ENCODE data around the gene STRBP. TPM values are rescaled to one million over a fixed set of nuclear protein-coding genes. Genes with fewer than 3 reads are reported as not detected.

The STRBP gene
- total and polyA plus RNA-seq, 3 donors from 2014 or later: 47.8 to 102 (median 66.5) TPM

DNA sequence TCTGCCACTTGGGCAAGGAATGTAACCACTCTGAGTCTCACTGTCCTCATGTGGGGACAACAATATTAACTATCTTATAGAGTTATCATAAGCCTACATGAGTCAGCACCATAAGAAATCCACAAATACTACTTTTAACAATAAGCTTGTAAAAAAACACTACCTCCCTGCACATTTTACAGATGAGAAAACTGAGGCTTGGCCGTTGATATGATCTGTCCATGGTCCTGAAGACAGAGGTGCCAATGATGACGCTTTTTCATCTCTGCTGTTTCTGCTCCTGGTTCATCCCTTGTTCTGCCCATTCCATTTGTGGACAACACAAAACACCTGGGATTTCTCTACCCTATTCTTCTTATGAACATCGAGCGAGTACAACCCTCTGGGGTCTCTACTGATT, 23.4 kb upstream of the STRBP start:
- DNase-seq: no peak
- Histone ChIP-seq H3K27me3 (no peaks in the 10 kb centered on the region), H3K9me3 (no peaks in the 10 kb centered on the region), H3K4me3 (no peak overlapping the region), H3K27ac (no peak overlapping the region), H3K36me3 (ENCODE audit: low read depth, missing control alignments) (no peaks in the 10 kb centered on the region), H3K4me1 (no peaks in the 10 kb centered on the region)
- intact Hi-C loops (cut with DNase I; ENCODE audit: low total_unique reads): no loop called here
- TF ChIP-seq, protein P1, sequence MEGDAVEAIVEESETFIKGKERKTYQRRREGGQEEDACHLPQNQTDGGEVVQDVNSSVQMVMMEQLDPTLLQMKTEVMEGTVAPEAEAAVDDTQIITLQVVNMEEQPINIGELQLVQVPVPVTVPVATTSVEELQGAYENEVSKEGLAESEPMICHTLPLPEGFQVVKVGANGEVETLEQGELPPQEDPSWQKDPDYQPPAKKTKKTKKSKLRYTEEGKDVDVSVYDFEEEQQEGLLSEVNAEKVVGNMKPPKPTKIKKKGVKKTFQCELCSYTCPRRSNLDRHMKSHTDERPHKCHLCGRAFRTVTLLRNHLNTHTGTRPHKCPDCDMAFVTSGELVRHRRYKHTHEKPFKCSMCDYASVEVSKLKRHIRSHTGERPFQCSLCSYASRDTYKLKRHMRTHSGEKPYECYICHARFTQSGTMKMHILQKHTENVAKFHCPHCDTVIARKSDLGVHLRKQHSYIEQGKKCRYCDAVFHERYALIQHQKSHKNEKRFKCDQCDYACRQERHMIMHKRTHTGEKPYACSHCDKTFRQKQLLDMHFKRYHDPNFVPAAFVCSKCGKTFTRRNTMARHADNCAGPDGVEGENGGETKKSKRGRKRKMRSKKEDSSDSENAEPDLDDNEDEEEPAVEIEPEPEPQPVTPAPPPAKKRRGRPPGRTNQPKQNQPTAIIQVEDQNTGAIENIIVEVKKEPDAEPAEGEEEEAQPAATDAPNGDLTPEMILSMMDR (IDR thresholded peaks at IDR 0.05): no peak
- no peak for TF ChIP-seq POLR2A (IDR thresholded peaks at IDR 0.05)
- WGBS, 2 donors: 90% methylated on average over 4 of the region's 4 CpGs

DNA sequence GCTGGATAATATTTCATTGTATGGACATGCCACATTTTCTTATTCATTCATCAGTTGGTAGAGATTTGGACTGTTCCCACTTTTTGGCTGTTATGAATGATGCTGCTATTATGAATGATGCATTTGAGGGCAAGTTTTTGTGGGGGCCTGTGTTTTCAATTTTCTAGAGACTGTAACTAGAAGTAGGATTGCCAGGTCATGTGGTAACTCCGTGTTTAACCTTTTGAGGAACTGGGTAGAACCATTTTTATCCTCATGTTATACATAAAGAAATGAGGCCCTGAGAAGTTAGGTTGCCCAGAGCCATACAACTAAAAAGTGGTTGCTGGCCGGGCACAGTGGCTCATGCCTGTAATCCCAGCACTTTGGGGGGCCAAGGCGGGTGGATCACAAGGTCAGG, 22.4 kb upstream of the STRBP start:
- H3K27ac ChIP-seq: no peak overlapping the region
- no peak overlapping the region for H3K4me3 ChIP-seq
- no peaks in the 10 kb centered on the region for H3K4me1 ChIP-seq
- no peaks in the 10 kb centered on the region for H3K27me3 ChIP-seq
- TF ChIP-seq, protein P1 (IDR thresholded peaks at IDR 0.05): no peak
- TF ChIP-seq POLR2A (IDR thresholded peaks at IDR 0.05): no peak
- intact Hi-C loops (cut with DNase I; ENCODE audit: low total_unique reads): no loop called here
- 84 to 86% methylated on average over 3 of the region's 3 CpGs for WGBS, 2 donors
- no peak for DNase-seq
- no peaks in the 10 kb centered on the region for H3K36me3 ChIP-seq (ENCODE audit: low read depth, missing control alignments)
- H3K9me3 ChIP-seq: no peaks in the 10 kb centered on the region

DNA sequence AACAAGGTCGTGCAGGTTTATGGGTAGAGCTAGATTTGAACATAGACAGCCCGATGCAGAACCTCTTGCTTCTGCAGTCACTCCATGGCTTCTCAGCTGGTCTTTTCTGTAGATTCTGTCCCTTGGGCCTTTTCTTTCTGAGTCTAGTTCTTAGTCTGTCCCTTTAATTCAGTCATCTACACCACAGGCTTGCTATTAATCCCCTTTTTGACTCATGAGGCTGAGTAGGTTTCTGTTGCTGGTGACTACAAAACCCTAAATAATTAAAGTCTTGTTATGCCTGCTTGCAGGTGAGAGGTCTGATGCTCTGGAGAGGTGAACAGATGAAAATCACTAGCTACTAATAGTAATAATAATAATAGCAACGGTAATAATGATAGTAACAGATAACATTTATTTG, 19.3 kb upstream of the STRBP start:
- DNase-seq: no peak
- no peak overlapping the region for H3K4me3 ChIP-seq
- no peaks in the 10 kb centered on the region for H3K36me3 ChIP-seq (ENCODE audit: low read depth, missing control alignments)
- H3K9me3 ChIP-seq: no peaks in the 10 kb centered on the region
- intact Hi-C loops (cut with DNase I; ENCODE audit: low total_unique reads): no loop called here
- no peak overlapping the region for H3K27ac ChIP-seq
- no peaks in the 10 kb centered on the region for H3K4me1 ChIP-seq
- H3K27me3 ChIP-seq: no peaks in the 10 kb centered on the region
- TF ChIP-seq, protein P1 (IDR thresholded peaks at IDR 0.05): no peak
- no peak for TF ChIP-seq POLR2A (IDR thresholded peaks at IDR 0.05)
- WGBS, 2 donors: 80 to 89% methylated on average over 3 of the region's 3 CpGs

DNA sequence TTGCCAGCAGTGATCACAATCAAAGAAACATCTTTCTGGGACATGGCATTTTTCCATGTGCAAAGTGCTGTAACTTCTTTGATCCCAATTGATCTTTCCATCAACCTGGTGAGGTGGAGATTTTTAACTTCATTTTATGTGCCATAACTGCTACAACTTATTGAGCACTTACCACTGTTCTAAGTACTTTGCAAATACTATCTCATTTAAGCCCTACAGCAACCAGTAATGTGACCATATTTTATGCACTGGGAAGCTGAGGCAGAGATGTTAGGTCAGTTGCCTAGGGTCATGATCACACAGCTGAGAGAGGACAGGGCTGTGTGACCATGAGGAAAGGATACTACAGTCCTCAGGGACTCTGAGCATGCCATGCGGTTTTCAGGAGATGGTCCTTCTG, 17.9 kb upstream of the STRBP start:
- no peak for TF ChIP-seq POLR2A (IDR thresholded peaks at IDR 0.05)
- TF ChIP-seq, protein P1 (IDR thresholded peaks at IDR 0.05): no peak
- Histone ChIP-seq H3K4me3 (no peak overlapping the region), H3K27me3 (no peaks in the 10 kb centered on the region), H3K4me1 (no peaks in the 10 kb centered on the region), H3K27ac (no peak overlapping the region), H3K36me3 (ENCODE audit: low read depth, missing control alignments) (no peaks in the 10 kb centered on the region), H3K9me3 (no peaks in the 10 kb centered on the region)
- 88 to 95% methylated on average over 1 of the region's 1 CpG for WGBS, 2 donors
- intact Hi-C loops (cut with DNase I; ENCODE audit: low total_unique reads): no loop called here
- no peak for DNase-seq

DNA sequence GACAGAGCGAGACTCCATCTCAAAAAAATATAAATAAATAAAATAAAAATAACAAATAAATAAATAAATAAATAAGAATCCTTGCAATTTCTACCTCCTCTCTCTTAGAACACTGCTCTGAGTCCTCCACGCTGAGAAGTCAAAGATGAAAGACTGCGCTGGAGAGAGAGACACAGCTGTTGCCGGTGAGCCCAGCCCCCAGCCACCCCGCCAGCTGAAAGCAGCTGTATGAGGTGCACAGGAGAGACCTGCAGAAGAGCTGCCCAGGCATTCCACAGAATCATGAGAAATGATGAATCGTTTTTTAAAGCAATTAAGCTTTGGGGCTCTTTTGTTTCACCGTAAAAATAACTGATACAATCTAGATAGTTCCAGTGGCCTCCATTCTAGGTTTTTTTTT, 16.3 kb upstream of the STRBP start:
- H3K36me3 ChIP-seq (ENCODE audit: low read depth, missing control alignments): no peaks in the 10 kb centered on the region
- H3K27me3 ChIP-seq: no peaks in the 10 kb centered on the region
- H3K27ac ChIP-seq: no peak overlapping the region
- intact Hi-C loops (cut with DNase I; ENCODE audit: low total_unique reads): no loop called here
- H3K9me3 ChIP-seq: no peaks in the 10 kb centered on the region
- DNase-seq: no peak
- 55 to 64% methylated on average over 7 of the region's 7 CpGs for WGBS, 2 donors
- no peak overlapping the region for H3K4me3 ChIP-seq
- no peaks in the 10 kb centered on the region for H3K4me1 ChIP-seq
- TF ChIP-seq POLR2A (IDR thresholded peaks at IDR 0.05): no peak

All from testis (tissue), 3 donors.